ENCODE results near the gene TIAM1. TPM values are rescaled to one million over a fixed set of nuclear protein-coding genes. Genes with fewer than 3 reads are reported as not detected.
"Not testable (repeated sequence)": the region's sequence is repeated elsewhere in the genome, so short reads cannot be mapped to it uniquely, and the experiment has no call there.

The TIAM1 gene
- total and polyA plus RNA-seq, 2 donors from 2014 or later, result 4.6 to 30.0 TPM

DNA sequence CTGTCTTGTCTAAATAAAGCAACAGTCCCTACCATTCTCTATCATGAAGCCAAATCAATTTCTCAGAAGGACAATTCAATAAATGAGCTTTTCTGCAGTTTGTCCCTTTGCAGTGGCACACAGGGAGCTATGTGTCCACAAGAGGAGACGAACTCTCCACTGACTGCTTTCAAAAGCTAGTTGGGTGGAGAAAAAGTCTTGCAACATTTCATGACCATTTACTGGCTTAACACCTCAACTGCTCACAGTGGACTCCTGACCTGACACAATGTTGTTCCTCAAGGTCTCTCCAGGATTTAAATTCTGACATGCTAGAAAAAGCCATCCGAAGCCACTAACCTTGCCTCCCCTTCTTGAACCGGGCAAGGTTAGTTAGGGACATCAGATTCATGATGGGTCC, 111.7 kb downstream of the TIAM1 start:
- H3K36me3 ChIP-seq (ENCODE audit: control insufficient read depth in 2 of 3, insufficient read depth in 3 of 3, low read length in 3 of 3), result no peaks in the 10 kb centered on the region
- no peaks in the 10 kb centered on the region for H3K9me3 ChIP-seq (ENCODE audit: control insufficient read depth in 2 of 3, insufficient read depth in 1 of 3, low read length in 3 of 3)
- DNase-seq, result no peak
- H3K27me3 ChIP-seq (ENCODE audit: control insufficient read depth, insufficient read depth, low read length), result no peaks in the 10 kb centered on the region
- no peak for FAIRE-seq
- H3K4me3 ChIP-seq (ENCODE audit: low read length in 3 of 3), result no peak overlapping the region
- TF ChIP-seq, protein P1, sequence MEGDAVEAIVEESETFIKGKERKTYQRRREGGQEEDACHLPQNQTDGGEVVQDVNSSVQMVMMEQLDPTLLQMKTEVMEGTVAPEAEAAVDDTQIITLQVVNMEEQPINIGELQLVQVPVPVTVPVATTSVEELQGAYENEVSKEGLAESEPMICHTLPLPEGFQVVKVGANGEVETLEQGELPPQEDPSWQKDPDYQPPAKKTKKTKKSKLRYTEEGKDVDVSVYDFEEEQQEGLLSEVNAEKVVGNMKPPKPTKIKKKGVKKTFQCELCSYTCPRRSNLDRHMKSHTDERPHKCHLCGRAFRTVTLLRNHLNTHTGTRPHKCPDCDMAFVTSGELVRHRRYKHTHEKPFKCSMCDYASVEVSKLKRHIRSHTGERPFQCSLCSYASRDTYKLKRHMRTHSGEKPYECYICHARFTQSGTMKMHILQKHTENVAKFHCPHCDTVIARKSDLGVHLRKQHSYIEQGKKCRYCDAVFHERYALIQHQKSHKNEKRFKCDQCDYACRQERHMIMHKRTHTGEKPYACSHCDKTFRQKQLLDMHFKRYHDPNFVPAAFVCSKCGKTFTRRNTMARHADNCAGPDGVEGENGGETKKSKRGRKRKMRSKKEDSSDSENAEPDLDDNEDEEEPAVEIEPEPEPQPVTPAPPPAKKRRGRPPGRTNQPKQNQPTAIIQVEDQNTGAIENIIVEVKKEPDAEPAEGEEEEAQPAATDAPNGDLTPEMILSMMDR (IDR thresholded peaks at IDR 0.05; ENCODE audit: borderline replicate concordance, extremely low read depth, insufficient read depth), result no peak
- no peak overlapping the region for H3K27ac ChIP-seq (ENCODE audit: low read depth in 2 of 2, low read length in 2 of 2)
- H3K9ac ChIP-seq (ENCODE audit: low read length in 3 of 3), result no peak overlapping the region
- H3K4me1 ChIP-seq (ENCODE audit: control insufficient read depth in 2 of 3, insufficient read depth in 2 of 3, low read depth in 1 of 3, low read length in 3 of 3), result no peaks in the 10 kb centered on the region
- intact Hi-C loops (cut with DNase I), result no loop called here

DNA sequence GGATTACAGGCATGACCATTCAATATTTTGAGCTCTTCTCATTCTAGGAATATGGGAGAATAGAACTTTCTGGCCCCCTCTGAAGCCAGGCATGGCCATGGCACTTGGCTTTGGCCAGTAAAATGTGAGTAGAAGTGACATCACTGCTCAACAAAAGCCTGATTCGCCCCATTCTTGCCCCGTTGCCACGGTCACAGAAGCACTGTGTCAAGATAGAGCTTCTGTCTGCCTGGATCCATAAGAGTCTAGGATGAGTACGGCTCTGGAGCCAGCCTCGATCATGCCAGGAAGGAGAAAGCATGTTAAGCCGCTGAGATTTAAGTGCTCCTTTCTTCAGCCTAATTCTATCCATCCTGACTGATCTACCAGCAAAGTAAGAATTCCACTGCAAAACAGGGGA, 113.1 kb downstream of the TIAM1 start:
- Histone ChIP-seq H3K9ac (ENCODE audit: low read length in 3 of 3) (no peak overlapping the region), H3K9me3 (ENCODE audit: control insufficient read depth in 2 of 3, insufficient read depth in 1 of 3, low read length in 3 of 3) (no peaks in the 10 kb centered on the region), H3K36me3 (ENCODE audit: control insufficient read depth in 2 of 3, insufficient read depth in 3 of 3, low read length in 3 of 3) (no peaks in the 10 kb centered on the region), H3K4me1 (ENCODE audit: control insufficient read depth in 2 of 3, insufficient read depth in 2 of 3, low read depth in 1 of 3, low read length in 3 of 3) (no peaks in the 10 kb centered on the region), H3K27ac (ENCODE audit: low read depth in 2 of 2, low read length in 2 of 2) (no peak overlapping the region), H3K4me3 (ENCODE audit: low read length in 3 of 3) (no peak overlapping the region), H3K27me3 (ENCODE audit: control insufficient read depth, insufficient read depth, low read length) (no peaks in the 10 kb centered on the region)
- TF ChIP-seq, protein P1 (IDR thresholded peaks at IDR 0.05; ENCODE audit: borderline replicate concordance, extremely low read depth, insufficient read depth), result no peak
- no peak for FAIRE-seq
- intact Hi-C loops (cut with DNase I), result no loop called here
- DNase-seq, result no peak

DNA sequence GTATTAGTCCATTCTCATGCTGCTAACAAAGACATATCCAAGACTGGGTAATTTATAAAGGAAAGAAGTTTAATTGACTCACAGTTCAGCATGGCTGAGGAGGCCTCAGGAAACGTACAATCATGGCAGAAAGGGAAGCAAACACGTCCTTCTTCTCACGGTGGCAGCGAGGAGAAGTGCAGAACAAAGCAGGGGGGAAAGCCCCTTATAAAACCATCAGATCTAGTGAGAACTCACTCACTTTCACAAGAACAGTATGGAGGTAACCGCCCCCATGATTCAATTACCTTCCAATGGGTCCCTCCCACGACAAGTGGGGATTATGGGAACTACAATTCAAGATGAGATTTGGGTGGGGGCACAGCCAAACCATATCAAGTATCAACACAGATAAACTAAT, 115.3 kb downstream of the TIAM1 start:
- H3K9me3 ChIP-seq (ENCODE audit: control insufficient read depth in 2 of 3, insufficient read depth in 1 of 3, low read length in 3 of 3); H3K27me3 ChIP-seq (ENCODE audit: control insufficient read depth, insufficient read depth, low read length); H3K27ac ChIP-seq (ENCODE audit: low read depth in 2 of 2, low read length in 2 of 2); H3K9ac ChIP-seq (ENCODE audit: low read length in 3 of 3); FAIRE-seq; H3K4me3 ChIP-seq (ENCODE audit: low read length in 3 of 3); intact Hi-C loops (cut with DNase I); H3K36me3 ChIP-seq (ENCODE audit: control insufficient read depth in 2 of 3, insufficient read depth in 3 of 3, low read length in 3 of 3); DNase-seq; H3K4me1 ChIP-seq (ENCODE audit: control insufficient read depth in 2 of 3, insufficient read depth in 2 of 3, low read depth in 1 of 3, low read length in 3 of 3): not testable (repeated sequence)

DNA sequence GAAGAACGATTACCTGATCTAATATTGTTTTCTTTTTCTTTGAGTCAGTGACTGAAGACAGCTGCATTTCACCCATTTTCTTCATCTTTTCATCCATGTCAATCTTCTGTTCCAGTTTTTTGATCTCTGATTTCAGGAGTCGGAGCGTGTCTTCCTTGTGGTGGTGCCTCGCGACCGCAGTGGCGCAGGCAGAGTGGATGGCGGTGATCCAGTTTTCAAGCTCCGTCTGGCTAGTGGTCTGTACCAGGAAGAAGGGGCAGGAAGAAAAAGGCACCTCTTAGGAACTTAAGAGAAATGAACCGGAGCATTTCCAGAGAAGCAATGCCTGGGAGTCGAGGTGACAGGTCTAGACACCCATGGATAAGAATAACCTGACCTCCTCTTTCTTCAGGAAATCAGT, 118.3 kb downstream of the TIAM1 start:
- Histone ChIP-seq H3K27ac (ENCODE audit: low read depth in 2 of 2, low read length in 2 of 2) (no peak overlapping the region), H3K9me3 (ENCODE audit: control insufficient read depth in 2 of 3, insufficient read depth in 1 of 3, low read length in 3 of 3) (no peaks in the 10 kb centered on the region), H3K4me1 (ENCODE audit: control insufficient read depth in 2 of 3, insufficient read depth in 2 of 3, low read depth in 1 of 3, low read length in 3 of 3) (no peaks in the 10 kb centered on the region), H3K9ac (ENCODE audit: low read length in 3 of 3) (no peak overlapping the region), H3K4me3 (ENCODE audit: low read length in 3 of 3) (no peak overlapping the region), H3K36me3 (ENCODE audit: control insufficient read depth in 2 of 3, insufficient read depth in 3 of 3, low read length in 3 of 3) (no peaks in the 10 kb centered on the region), H3K27me3 (ENCODE audit: control insufficient read depth, insufficient read depth, low read length) (no peaks in the 10 kb centered on the region)
- no peak for DNase-seq
- no peak for FAIRE-seq
- intact Hi-C loops (cut with DNase I), result no loop called here
- TF ChIP-seq, protein P1 (IDR thresholded peaks at IDR 0.05; ENCODE audit: borderline replicate concordance, extremely low read depth, insufficient read depth), result no peak

Measured in kidney (tissue), 14 donors.